Measurements from ENCODE around the gene PHIP.

Gene PHIP

GRCh38 chr6:79030511-79030910 is 47.5 kb downstream of the PHIP start:
- Histone ChIP-seq H2AFZ (no peak overlapping the region), H3K9me3 (ENCODE audit: control insufficient read depth, low read length) (no peaks in the 10 kb centered on the region), H3K36me3 (ENCODE audit: control insufficient read depth, insufficient read depth, low read length) (no peaks in the 10 kb centered on the region), H3K27ac (no peak overlapping the region), H3K79me2 (peaks cover 8% of the 10 kb centered on the region), H3K4me2 (ENCODE audit: low read length) (no peak overlapping the region), H3K4me3 (ENCODE audit: low read depth, low read length) (no peak overlapping the region), H3K4me1 (no peaks in the 10 kb centered on the region), H3K27me3 (ENCODE audit: control insufficient read depth, insufficient read depth, low read length) (no peaks in the 10 kb centered on the region), H3K9ac (no peak overlapping the region)
- TF ChIP-seq CTCF (IDR thresholded peaks at IDR 0.05), result no peak

GRCh38 chr6:79030023-79030422 is 48.0 kb downstream of the PHIP start:
- Histone ChIP-seq H3K36me3 (ENCODE audit: control insufficient read depth, insufficient read depth, low read length) (no peaks in the 10 kb centered on the region), H3K9me3 (ENCODE audit: control insufficient read depth, low read length) (no peaks in the 10 kb centered on the region), H3K4me2 (ENCODE audit: low read length) (no peak overlapping the region), H2AFZ (no peak overlapping the region), H3K9ac (no peak overlapping the region), H3K27me3 (ENCODE audit: control insufficient read depth, insufficient read depth, low read length) (no peaks in the 10 kb centered on the region), H3K4me3 (ENCODE audit: low read depth, low read length) (no peak overlapping the region), H3K4me1 (no peaks in the 10 kb centered on the region), H3K27ac (no peak overlapping the region), H3K79me2 (peaks cover 8% of the 10 kb centered on the region)
- TF ChIP-seq CTCF (IDR thresholded peaks at IDR 0.05), result no peak

- Histone ChIP-seq H3K36me3 (ENCODE audit: control insufficient read depth, insufficient read depth, low read length) (no peaks in the 10 kb centered on the region), H3K79me2 (peaks cover 8% of the 10 kb centered on the region), H3K9me3 (ENCODE audit: control insufficient read depth, low read length) (no peaks in the 10 kb centered on the region), H2AFZ (no peak overlapping the region), H3K4me3 (ENCODE audit: low read depth, low read length) (no peak overlapping the region), H3K27me3 (ENCODE audit: control insufficient read depth, insufficient read depth, low read length) (no peaks in the 10 kb centered on the region), H3K9ac (no peak overlapping the region), H3K4me1 (no peaks in the 10 kb centered on the region), H3K27ac (no peak overlapping the region), H3K4me2 (ENCODE audit: low read length) (no peak overlapping the region)
- TF ChIP-seq CTCF (IDR thresholded peaks at IDR 0.05), result no peak
These were observed 49.3 kb downstream of the PHIP start for GRCh38 chr6:79028641-79029314.

GRCh38 chr6:79011940-79012339 is 66.1 kb downstream of the PHIP start:
- H3K36me3 ChIP-seq (ENCODE audit: control insufficient read depth, insufficient read depth, low read length), result no peaks in the 10 kb centered on the region
- no peak overlapping the region for H3K27ac ChIP-seq
- H3K4me3 ChIP-seq (ENCODE audit: low read depth, low read length), result no peak overlapping the region
- no peak overlapping the region for H3K9ac ChIP-seq
- H3K4me1 ChIP-seq, result no peaks in the 10 kb centered on the region
- no peak overlapping the region for H2AFZ ChIP-seq
- TF ChIP-seq CTCF (IDR thresholded peaks at IDR 0.05), result no peak
- no peak overlapping the region for H3K4me2 ChIP-seq (ENCODE audit: low read length)
- no peaks in the 10 kb centered on the region for H3K79me2 ChIP-seq
- H3K9me3 ChIP-seq (ENCODE audit: control insufficient read depth, low read length), result no peaks in the 10 kb centered on the region
- no peaks in the 10 kb centered on the region for H3K27me3 ChIP-seq (ENCODE audit: control insufficient read depth, insufficient read depth, low read length)

- no peak overlapping the region for H3K9ac ChIP-seq
- H3K27ac ChIP-seq, result no peak overlapping the region
- no peak for TF ChIP-seq CTCF (IDR thresholded peaks at IDR 0.05)
- H3K36me3 ChIP-seq (ENCODE audit: control insufficient read depth, insufficient read depth, low read length), result no peaks in the 10 kb centered on the region
- no peak overlapping the region for H3K4me2 ChIP-seq (ENCODE audit: low read length)
- no peaks in the 10 kb centered on the region for H3K27me3 ChIP-seq (ENCODE audit: control insufficient read depth, insufficient read depth, low read length)
- H3K79me2 ChIP-seq, result no peaks in the 10 kb centered on the region
- no peak overlapping the region for H2AFZ ChIP-seq
- H3K9me3 ChIP-seq (ENCODE audit: control insufficient read depth, low read length), result no peaks in the 10 kb centered on the region
- no peaks in the 10 kb centered on the region for H3K4me1 ChIP-seq
- H3K4me3 ChIP-seq (ENCODE audit: low read depth, low read length), result no peak overlapping the region
These were observed 67.6 kb downstream of the PHIP start for GRCh38 chr6:79010422-79010821.

Data from parathyroid adenoma (tissue), 2 donors.